ENCODE measurements around the gene IFNLR1. TPM values are rescaled to one million over a fixed set of nuclear protein-coding genes. Genes with fewer than 3 reads are reported as not detected.

IFNLR1 gene
- total RNA-seq, 1 experiment from 2014 or later = not detected

GRCh38 chr1:24175033-24175755 lies 11.9 kb downstream of the IFNLR1 start:
- no peak for DNase-seq (ENCODE audit: low spot score)

- no peak for DNase-seq (ENCODE audit: low spot score)
Measured at GRCh38 chr1:24173638-24174575, 13.2 kb downstream of the IFNLR1 start.

GRCh38 chr1:24172598-24172997 lies 14.5 kb downstream of the IFNLR1 start:
- DNase-seq (ENCODE audit: low spot score) = no peak

- DNase-seq (ENCODE audit: low spot score) = no peak
Measured at GRCh38 chr1:24169286-24169685, 17.8 kb downstream of the IFNLR1 start.

- no peak for DNase-seq (ENCODE audit: low spot score)
Measured at GRCh38 chr1:24168245-24168644, 18.8 kb downstream of the IFNLR1 start.

GRCh38 chr1:24167008-24167407 lies 20.1 kb downstream of the IFNLR1 start:
- no peak for DNase-seq (ENCODE audit: low spot score)

- no peak for DNase-seq (ENCODE audit: low spot score)
Measured at GRCh38 chr1:24165500-24165899, 21.6 kb downstream of the IFNLR1 start.

GRCh38 chr1:24164004-24164403 lies 23.1 kb downstream of the IFNLR1 start:
- DNase-seq (ENCODE audit: low spot score) = no peak

GRCh38 chr1:24162201-24162600 lies 24.9 kb downstream of the IFNLR1 start:
- no peak for DNase-seq (ENCODE audit: low spot score)

- no peak for DNase-seq (ENCODE audit: low spot score)
Measured at GRCh38 chr1:24161270-24161669, 25.8 kb downstream of the IFNLR1 start.

GRCh38 chr1:24159366-24159765 lies 27.7 kb downstream of the IFNLR1 start:
- no peak for DNase-seq (ENCODE audit: low spot score)

GRCh38 chr1:24157918-24158481 lies 29.1 kb downstream of the IFNLR1 start:
- peak; percentile 24 for DNase-seq (ENCODE audit: low spot score)

GRCh38 chr1:24156542-24157260 lies 30.4 kb downstream of the IFNLR1 start:
- no peak for DNase-seq (ENCODE audit: low spot score)

- DNase-seq (ENCODE audit: low spot score) = no peak
Measured at GRCh38 chr1:24155011-24155782, 31.9 kb downstream of the IFNLR1 start.

GRCh38 chr1:24154215-24154614 lies 32.9 kb downstream of the IFNLR1 start:
- DNase-seq (ENCODE audit: low spot score) = no peak

- DNase-seq (ENCODE audit: low spot score) = no peak
Measured at GRCh38 chr1:24152631-24153494, 34.2 kb downstream of the IFNLR1 start.

GRCh38 chr1:24151175-24151533 lies 35.9 kb downstream of the IFNLR1 start:
- no peak for DNase-seq (ENCODE audit: low spot score)

GRCh38 chr1:24150234-24151174 lies 36.6 kb downstream of the IFNLR1 start:
- DNase-seq (ENCODE audit: low spot score) = peak; percentile 69

GRCh38 chr1:24149866-24150233 lies 37.2 kb downstream of the IFNLR1 start:
- peak; percentile 84 for DNase-seq (ENCODE audit: low spot score)
